ENCODE results near the gene COL25A1.

The COL25A1 gene

DNA sequence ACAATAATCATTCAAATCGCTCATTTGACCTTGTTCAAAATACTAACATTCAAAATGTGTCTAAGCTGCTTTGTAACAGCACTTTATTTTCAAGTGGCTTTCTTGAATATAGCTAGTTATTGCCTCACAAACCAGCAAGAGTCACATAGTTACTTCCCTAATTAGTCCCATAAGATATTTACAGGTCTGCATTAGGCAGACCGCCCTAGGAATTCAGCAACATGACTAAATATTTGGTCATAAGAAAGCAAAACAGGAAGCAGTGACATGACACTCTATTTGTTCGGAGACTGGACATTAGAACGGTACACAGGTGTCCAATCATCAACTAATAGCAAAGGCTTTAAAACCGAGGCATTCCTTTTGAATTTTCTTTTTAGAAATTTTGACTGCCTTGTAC lies 262.0 kb downstream of the COL25A1 start:
- DNase-seq (ENCODE audit: low read depth), result peak; percentile 25
- TF ChIP-seq CTCF (conservative IDR thresholded peaks at IDR 0.05; ENCODE audit: low read depth, low read length), result no peak
- H3K4me3 ChIP-seq (ENCODE audit: low read length), result no peak overlapping the region

DNA sequence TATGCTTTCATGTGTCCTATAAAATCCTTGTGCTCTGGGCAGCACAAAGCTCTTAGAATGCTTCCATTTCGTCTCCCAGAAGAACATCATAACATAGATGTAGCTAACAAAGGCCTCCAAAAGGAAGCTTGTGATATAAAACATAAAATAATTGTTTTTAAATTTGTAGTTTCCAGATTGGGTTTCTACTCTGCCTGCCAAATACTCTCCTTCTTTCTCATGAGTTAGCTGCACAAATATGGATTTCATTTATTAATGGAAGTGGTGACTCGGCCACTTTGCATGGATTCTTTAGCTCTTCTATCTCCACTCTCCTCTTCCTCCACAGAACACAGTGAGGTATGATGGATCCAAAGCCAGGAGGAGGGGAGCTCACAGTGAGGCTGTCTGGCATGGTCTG lies 265.4 kb downstream of the COL25A1 start:
- DNase-seq (ENCODE audit: low read depth), result no peak
- no peak for TF ChIP-seq CTCF (conservative IDR thresholded peaks at IDR 0.05; ENCODE audit: low read depth, low read length)
- no peak overlapping the region for H3K4me3 ChIP-seq (ENCODE audit: low read length)

GRCh38 chr4:109033993-109034392 lies 268.5 kb downstream of the COL25A1 start:
- no peak for TF ChIP-seq CTCF (conservative IDR thresholded peaks at IDR 0.05; ENCODE audit: low read depth, low read length)
- H3K4me3 ChIP-seq (ENCODE audit: low read length), result no peak overlapping the region
- DNase-seq (ENCODE audit: low read depth), result no peak

- TF ChIP-seq CTCF (conservative IDR thresholded peaks at IDR 0.05; ENCODE audit: low read depth, low read length), result no peak
- no peak for DNase-seq (ENCODE audit: low read depth)
Measured at GRCh38 chr4:109032671-109033070, 269.8 kb downstream of the COL25A1 start.

GRCh38 chr4:109029987-109030386 lies 272.5 kb downstream of the COL25A1 start:
- no peak for DNase-seq (ENCODE audit: low read depth)
- TF ChIP-seq CTCF (conservative IDR thresholded peaks at IDR 0.05; ENCODE audit: low read depth, low read length), result no peak
- H3K4me3 ChIP-seq (ENCODE audit: low read length), result no peak overlapping the region

More at GRCh38 chr4:109032671-109033070, 269.8 kb downstream of the COL25A1 start:
- no peak overlapping the region for H3K4me3 ChIP-seq (ENCODE audit: low read length)

- no peak for DNase-seq (ENCODE audit: low read depth)
Measured at GRCh38 chr4:109027016-109027500, 275.4 kb downstream of the COL25A1 start.

More at GRCh38 chr4:109027016-109027500, 275.4 kb downstream of the COL25A1 start:
- no peak for TF ChIP-seq CTCF (conservative IDR thresholded peaks at IDR 0.05; ENCODE audit: low read depth, low read length)
- H3K4me3 ChIP-seq (ENCODE audit: low read length), result no peak overlapping the region
